Measurements from ENCODE around the gene SIGLECL1.

GRCh38 chr19:51201712-51202111 lies 49.2 kb upstream of the SIGLECL1 start:
- TF ChIP-seq CREB1 (CRISPR knock-in tag; IDR thresholded peaks at IDR 0.05) (no peak), USF1 (CRISPR knock-in tag; IDR thresholded peaks at IDR 0.05) (no peak), E2F4 (CRISPR knock-in tag; IDR thresholded peaks at IDR 0.05; ENCODE audit: borderline replicate concordance, low read depth) (no peak), CTCF (IDR thresholded peaks at IDR 0.05) (no peak), ZNF138 (CRISPR knock-in tag; conservative IDR thresholded peaks at IDR 0.05) (no peak), FOXJ3 (CRISPR knock-in tag; IDR thresholded peaks at IDR 0.05; ENCODE audit: borderline replicate concordance) (no peak)

Measured in WTC11 (cell line).